Chondrocyte (in vitro differentiated cells): Measurements from ENCODE around the gene CTBP1. TPM values are rescaled to one million over a fixed set of nuclear protein-coding genes. Genes with fewer than 3 reads are reported as not detected.

Experiments used
- DNase-seq: peaks from one replicate; pipeline ENCODE4 v3.0.0; 2021; ENCODE audit warnings: mixed read lengths, low spot score
- H3K27ac Mint-ChIP-seq: one replicate; pipeline ENCODE4 v1.8.0; 2021; ENCODE audit warnings: mild to moderate bottlenecking, moderate library complexity, mixed read lengths; ENCODE audit not compliant: unreplicated experiment
- H3K27me3 Mint-ChIP-seq: 2 replicates; pipeline ENCODE4 v1.8.0; 2021; ENCODE audit warnings: low read depth, mixed read lengths
- H3K36me3 Mint-ChIP-seq: 2 replicates; pipeline ENCODE4 v1.8.0; 2021; ENCODE audit warnings: low read depth, mixed read lengths
- H3K4me1 Mint-ChIP-seq: 2 replicates; pipeline ENCODE4 v1.8.0; 2021; ENCODE audit warnings: low read depth, mild to moderate bottlenecking, mixed read lengths
- H3K4me3 Mint-ChIP-seq: one replicate; pipeline ENCODE4 v1.8.0; 2021; ENCODE audit warnings: mild to moderate bottlenecking, moderate library complexity, mixed read lengths; ENCODE audit not compliant: unreplicated experiment
- H3K9me3 Mint-ChIP-seq: 2 replicates; pipeline ENCODE4 v1.8.0; 2021; ENCODE audit warnings: low read depth, mixed read lengths
- CTCF ChIP-seq: fragments of 200-600 bp; sonication (generic); IDR thresholded peaks from 2 replicates; pipeline ENCODE4 v1.5.0; 2021; ENCODE audit warnings: antibody characterized with exemption, mild to moderate bottlenecking, moderate library complexity
- total RNA-seq: library from RNA; stranded (reverse); gene quantifications from 3 replicates; pipeline ENCODE4 v1.2.1, GENCODE V29; 2021

CTBP1 gene
- total RNA-seq, 1 donor from 2014 or later, result 151 TPM

DNA sequence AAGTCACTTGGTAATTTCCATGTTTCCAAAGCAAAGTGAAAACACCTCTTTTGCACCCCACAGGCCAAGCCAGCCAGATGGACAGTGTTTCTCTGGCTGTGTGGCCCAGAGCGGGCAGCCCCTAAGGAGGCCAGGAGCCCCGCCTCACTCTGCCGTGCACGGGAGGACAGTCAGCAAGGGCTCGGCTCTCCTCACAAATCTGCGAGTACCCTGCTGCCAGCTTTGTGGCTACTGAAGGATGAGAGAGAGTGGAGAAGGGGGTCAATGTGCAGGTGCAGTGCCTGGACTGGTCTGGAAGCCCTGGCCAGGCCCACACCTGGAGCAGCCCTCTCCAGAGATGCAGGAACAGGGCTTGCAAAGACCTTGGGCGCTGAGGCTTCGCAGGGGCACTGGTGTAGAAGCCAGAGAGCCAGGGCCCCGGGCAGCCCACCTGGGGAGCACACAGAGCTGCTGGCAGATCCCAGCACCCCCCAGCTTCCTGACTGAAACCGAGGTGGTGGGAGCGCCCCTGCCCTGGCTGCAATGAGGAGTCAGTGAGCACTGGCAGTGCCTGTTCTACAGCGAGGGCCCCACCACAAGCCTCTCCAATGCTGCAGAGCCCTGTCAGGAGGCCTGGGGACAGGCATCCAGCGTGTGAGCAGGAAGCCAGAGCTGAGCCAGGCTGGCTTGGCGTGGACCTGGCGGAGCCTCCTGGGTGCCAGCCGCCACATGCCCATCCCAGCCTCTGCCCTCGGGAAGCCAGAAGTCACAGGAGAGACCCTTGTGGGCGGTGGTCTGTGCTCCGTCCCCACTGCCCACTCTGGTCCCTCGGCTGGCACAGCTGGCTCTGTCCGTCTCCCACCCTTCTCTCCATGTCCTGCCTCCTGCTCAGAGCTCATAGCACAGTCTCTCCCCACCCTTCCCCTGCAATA, 80.5 kb downstream of the CTBP1 start:
- H3K36me3 Mint-ChIP-seq, result peaks cover 10% of the 10 kb centered on the region
- no peak overlapping the region for H3K27ac Mint-ChIP-seq
- peak overlapping the region; percentile 15 for H3K4me3 Mint-ChIP-seq
- peaks cover 31% of the 10 kb centered on the region for H3K4me1 Mint-ChIP-seq
- H3K9me3 Mint-ChIP-seq, result peaks cover 3% of the 10 kb centered on the region
- DNase-seq, result no peak
- peaks cover 5% of the 10 kb centered on the region for H3K27me3 Mint-ChIP-seq
- TF ChIP-seq CTCF, result no peak

DNA sequence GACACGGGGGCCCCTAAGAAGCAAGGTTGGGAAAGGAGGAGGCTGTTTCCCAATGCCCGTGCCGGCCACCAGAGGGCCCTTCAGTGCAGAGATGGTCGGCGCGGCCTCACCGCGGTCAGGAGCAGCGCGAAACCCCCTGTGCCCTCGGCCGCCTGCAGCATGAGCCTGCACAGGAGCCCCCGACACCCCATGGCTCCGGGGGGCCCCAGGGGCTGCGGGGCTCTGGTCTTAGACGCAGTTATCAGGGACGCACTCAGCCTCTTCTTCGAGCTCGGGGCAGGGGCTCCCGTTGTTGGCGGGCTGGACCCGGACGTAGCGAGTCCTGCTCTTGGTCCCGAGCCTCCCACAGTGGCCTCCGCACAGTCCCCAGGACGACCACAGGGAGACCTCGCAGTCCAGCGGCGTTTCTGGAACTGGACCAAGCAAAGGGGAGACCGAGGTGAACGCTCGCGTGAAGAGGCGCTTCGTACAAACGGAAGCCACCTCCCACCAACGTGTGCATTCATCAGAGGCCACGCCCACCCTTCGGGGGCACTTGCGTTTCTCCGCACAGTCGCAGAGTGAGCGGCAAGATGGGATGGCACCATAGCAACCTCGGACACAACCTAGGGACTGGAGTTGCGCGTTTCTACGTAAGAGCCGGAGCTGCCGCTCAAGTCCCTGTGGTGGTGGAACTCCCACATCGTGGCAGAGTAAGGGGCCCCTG, 81.5 kb downstream of the CTBP1 start:
- DNase-seq, result peak; percentile 94
- Mint-ChIP-seq H3K36me3 (peaks cover 12% of the 10 kb centered on the region), H3K4me1 (peaks cover 25% of the 10 kb centered on the region), H3K4me3 (peak overlapping the region; percentile 65), H3K27ac (no peak overlapping the region), H3K27me3 (peaks cover 5% of the 10 kb centered on the region), H3K9me3 (peaks cover 5% of the 10 kb centered on the region)
- TF ChIP-seq CTCF, result peak; percentile 94

GRCh38 chr4:1166509-1167243, 82.3 kb downstream of the CTBP1 start:
- no peak for TF ChIP-seq CTCF
- Mint-ChIP-seq H3K27me3 (peaks cover 5% of the 10 kb centered on the region), H3K9me3 (peaks cover 5% of the 10 kb centered on the region), H3K4me1 (peaks cover 24% of the 10 kb centered on the region), H3K36me3 (peaks cover 12% of the 10 kb centered on the region), H3K4me3 (peak overlapping the region; percentile 65), H3K27ac (no peak overlapping the region)
- no peak for DNase-seq

- no peak for DNase-seq
- H3K9me3 Mint-ChIP-seq, result peaks cover 5% of the 10 kb centered on the region
- H3K27me3 Mint-ChIP-seq, result peaks cover 4% of the 10 kb centered on the region
- H3K27ac Mint-ChIP-seq, result no peak overlapping the region
- peaks cover 16% of the 10 kb centered on the region for H3K4me1 Mint-ChIP-seq
- H3K36me3 Mint-ChIP-seq, result peaks cover 7% of the 10 kb centered on the region
- H3K4me3 Mint-ChIP-seq, result no peak overlapping the region
- no peak for TF ChIP-seq CTCF
These were observed 83.9 kb downstream of the CTBP1 start for GRCh38 chr4:1164956-1165545.
